ENCODE data around the gene KIF1B. TPM values are rescaled to one million over a fixed set of nuclear protein-coding genes. Genes with fewer than 3 reads are reported as not detected.
"Not testable (repeated sequence)": the region's sequence is repeated elsewhere in the genome, so short reads cannot be mapped to it uniquely, and the experiment has no call there.

Gene KIF1B
- total RNA-seq, 1 donor from 2014 or later: 35.5 TPM

DNA sequence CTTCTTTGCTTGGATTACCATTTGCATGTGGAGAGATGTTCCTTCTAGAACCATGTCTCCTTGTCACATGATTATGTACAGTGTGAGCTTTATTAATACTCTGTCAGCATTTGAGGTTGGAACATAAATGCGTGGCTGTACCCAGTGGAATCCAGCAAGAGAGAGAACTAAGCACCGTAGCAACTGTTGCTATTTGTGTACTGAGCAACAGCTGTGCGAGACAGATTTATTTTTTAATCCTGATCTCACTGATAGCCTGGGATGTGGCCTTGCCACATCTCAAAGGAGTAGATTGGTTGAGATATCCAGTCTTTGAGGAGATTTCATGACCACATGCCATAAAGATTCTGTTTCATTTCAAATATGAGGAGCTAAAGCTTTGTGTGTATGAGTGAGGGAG, 43.4 kb downstream of the KIF1B start:
- no peaks in the 10 kb centered on the region for H3K27me3 ChIP-seq
- H3K36me3 ChIP-seq: peaks cover 16% of the 10 kb centered on the region
- no peaks in the 10 kb centered on the region for H3K9me3 ChIP-seq
- H3K27ac ChIP-seq: peak overlapping the region; percentile 75
- peak; percentile 93 for ATAC-seq
- DNase-seq: no peak
- TF ChIP-seq, protein P1, sequence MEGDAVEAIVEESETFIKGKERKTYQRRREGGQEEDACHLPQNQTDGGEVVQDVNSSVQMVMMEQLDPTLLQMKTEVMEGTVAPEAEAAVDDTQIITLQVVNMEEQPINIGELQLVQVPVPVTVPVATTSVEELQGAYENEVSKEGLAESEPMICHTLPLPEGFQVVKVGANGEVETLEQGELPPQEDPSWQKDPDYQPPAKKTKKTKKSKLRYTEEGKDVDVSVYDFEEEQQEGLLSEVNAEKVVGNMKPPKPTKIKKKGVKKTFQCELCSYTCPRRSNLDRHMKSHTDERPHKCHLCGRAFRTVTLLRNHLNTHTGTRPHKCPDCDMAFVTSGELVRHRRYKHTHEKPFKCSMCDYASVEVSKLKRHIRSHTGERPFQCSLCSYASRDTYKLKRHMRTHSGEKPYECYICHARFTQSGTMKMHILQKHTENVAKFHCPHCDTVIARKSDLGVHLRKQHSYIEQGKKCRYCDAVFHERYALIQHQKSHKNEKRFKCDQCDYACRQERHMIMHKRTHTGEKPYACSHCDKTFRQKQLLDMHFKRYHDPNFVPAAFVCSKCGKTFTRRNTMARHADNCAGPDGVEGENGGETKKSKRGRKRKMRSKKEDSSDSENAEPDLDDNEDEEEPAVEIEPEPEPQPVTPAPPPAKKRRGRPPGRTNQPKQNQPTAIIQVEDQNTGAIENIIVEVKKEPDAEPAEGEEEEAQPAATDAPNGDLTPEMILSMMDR (IDR thresholded peaks at IDR 0.05): no peak
- H3K4me3 ChIP-seq: no peak overlapping the region
- peaks cover 14% of the 10 kb centered on the region for H3K4me1 ChIP-seq
- intact Hi-C loops (cut with DNase I): no loop called here

DNA sequence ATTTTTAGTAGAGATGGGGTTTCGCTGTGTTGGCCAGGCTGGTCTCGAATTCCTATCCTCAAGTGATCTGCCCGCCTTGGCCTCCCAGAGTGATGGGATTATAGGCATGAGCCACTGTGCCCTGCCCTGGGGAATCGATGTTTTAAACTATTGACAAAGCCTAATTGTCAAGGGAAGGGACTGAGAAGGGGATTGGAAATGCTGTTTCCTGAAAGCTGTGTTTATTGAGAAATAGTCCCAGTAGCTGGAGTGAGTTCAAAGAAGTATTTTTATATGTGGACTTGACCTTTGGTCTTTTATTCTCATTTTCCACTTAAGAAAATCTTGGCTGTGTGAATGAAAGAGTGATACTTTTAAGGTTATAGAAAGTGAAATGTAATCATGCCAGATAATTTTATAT, 47.5 kb downstream of the KIF1B start:
- intact Hi-C loops (cut with DNase I): no loop called here
- TF ChIP-seq, protein P1 (IDR thresholded peaks at IDR 0.05): no peak
- Histone ChIP-seq H3K36me3 (peaks cover 40% of the 10 kb centered on the region), H3K4me3 (no peak overlapping the region), H3K27ac (peak overlapping the region; percentile 15), H3K4me1 (peaks cover 14% of the 10 kb centered on the region), H3K27me3 (no peaks in the 10 kb centered on the region), H3K9me3 (no peaks in the 10 kb centered on the region)
- ATAC-seq (no peak), DNase-seq (no peak)

DNA sequence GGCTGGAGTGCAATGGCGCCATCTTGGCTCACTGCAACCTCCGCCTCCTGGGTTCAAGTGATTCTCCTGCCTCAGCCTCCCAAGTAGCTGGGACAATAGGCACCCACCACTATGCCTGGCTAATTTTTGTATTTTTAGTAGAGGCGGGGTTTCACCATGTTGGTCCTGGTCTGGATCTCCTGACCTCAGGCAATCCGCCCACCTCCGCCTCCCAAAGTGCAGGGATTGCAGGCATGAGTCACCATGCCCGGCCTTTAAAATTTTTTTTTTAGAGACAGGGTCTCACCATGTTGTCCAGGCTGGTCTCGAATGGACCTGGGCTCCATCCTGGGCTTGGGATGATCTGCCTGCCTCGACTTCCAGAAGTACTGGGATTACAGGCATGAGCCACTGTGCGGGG, 49.2 kb downstream of the KIF1B start:
- DNase-seq; H3K27me3 ChIP-seq; intact Hi-C loops (cut with DNase I); H3K9me3 ChIP-seq; H3K27ac ChIP-seq; H3K4me3 ChIP-seq; H3K4me1 ChIP-seq; ATAC-seq: not testable (repeated sequence)
- H3K36me3 ChIP-seq: peaks cover 44% of the 10 kb centered on the region

DNA sequence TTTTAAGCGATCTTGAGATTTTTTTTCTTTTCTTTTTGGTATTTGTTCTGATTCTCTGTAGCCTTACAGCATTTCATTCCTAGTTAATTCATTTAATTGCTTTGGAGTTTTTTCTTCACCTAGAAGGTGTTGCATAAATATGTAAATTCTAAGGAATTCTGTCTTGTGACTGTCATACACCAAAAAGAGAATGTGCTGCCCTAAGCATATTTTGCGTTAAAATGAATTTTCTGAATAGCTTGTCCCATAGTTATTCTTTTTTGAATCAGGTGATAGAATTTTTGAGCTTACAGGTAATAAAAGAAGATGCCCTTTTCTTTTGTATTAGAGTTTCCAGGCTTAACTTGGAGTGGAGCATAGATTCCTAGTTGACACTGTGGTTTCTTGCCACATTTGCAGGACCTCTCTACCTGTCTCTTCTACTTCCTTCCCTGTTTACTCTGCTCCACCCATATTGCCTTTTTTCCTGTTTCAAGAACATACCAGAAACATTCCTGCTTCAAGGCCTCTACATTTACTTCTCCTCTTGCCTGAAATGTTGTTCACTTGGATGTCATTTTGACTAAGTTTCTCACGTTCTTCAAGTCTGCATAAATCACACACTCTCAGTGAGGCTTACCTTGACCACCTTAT, 53.2 kb downstream of the KIF1B start:
- peak; percentile 89 for ATAC-seq
- intact Hi-C loops (cut with DNase I): no loop called here
- peaks cover 47% of the 10 kb centered on the region for H3K36me3 ChIP-seq
- H3K4me3 ChIP-seq: no peak overlapping the region
- H3K9me3 ChIP-seq: no peaks in the 10 kb centered on the region
- no peaks in the 10 kb centered on the region for H3K4me1 ChIP-seq
- H3K27me3 ChIP-seq: no peaks in the 10 kb centered on the region
- DNase-seq: no peak
- TF ChIP-seq, protein P1 (IDR thresholded peaks at IDR 0.05): no peak
- peak overlapping the region; percentile 24 for H3K27ac ChIP-seq

DNA sequence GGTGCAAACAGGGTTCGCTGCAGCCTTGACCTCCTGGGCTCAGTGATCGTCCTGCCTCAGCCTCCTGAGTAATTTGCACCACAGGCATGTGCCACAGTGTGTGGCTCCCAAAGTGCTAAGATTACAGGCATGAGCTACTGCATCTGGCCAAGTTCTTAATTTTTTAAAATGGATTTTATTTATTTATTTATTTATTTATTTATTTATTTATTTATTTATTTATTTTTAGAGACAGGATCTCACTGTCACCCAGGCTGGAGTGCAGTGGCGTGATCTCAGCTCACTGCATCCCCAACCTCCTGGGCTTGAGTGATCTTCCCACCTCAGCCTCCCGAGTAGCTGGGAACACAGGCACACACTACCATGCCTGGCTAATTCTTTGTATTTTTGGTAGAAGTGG, 54.7 kb downstream of the KIF1B start:
- H3K4me1 ChIP-seq: no peaks in the 10 kb centered on the region
- no peaks in the 10 kb centered on the region for H3K27me3 ChIP-seq
- H3K4me3 ChIP-seq: no peak overlapping the region
- intact Hi-C loops (cut with DNase I): no loop called here
- ATAC-seq: no peak
- TF ChIP-seq, protein P1 (IDR thresholded peaks at IDR 0.05): no peak
- DNase-seq: no peak
- H3K27ac ChIP-seq: no peak overlapping the region
- H3K36me3 ChIP-seq: peaks cover 55% of the 10 kb centered on the region
- H3K9me3 ChIP-seq: no peaks in the 10 kb centered on the region

DNA sequence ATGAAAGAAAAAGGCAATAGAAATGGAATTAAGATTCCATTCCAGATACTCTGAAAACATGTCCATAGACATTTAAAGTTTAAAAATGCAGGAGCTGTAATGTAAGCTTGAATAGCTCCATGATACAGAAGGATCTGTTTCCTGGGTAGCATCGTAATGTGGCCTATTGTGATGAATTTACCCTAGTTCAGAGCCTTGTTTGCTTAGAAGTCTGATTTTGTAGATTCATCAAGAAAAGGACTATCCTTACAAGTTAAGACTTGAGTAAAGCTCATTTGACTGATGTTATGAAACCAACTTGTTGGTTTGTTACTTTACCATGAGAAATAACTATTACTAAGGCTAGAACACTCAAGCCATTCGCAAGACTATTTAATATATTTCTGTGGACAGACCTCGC, 55.5 kb downstream of the KIF1B start:
- Histone ChIP-seq H3K4me3 (no peak overlapping the region), H3K27me3 (no peaks in the 10 kb centered on the region), H3K4me1 (no peaks in the 10 kb centered on the region), H3K27ac (no peak overlapping the region), H3K9me3 (no peaks in the 10 kb centered on the region), H3K36me3 (peaks cover 55% of the 10 kb centered on the region)
- DNase-seq: no peak
- TF ChIP-seq, protein P1 (IDR thresholded peaks at IDR 0.05): no peak
- intact Hi-C loops (cut with DNase I): no loop called here
- ATAC-seq: no peak
